Measurements from ENCODE around the gene HMGN3.

Gene HMGN3

GRCh38 chr6:79232696-79233462 lies 1.6 kb downstream of the HMGN3 start:
- no peak for DNase-seq

GRCh38 chr6:79231666-79232065 lies 2.8 kb downstream of the HMGN3 start:
- DNase-seq = no peak

GRCh38 chr6:79231101-79231500 lies 3.4 kb downstream of the HMGN3 start:
- DNase-seq = no peak

- peak; percentile 9 for DNase-seq
Measured at GRCh38 chr6:79230149-79230548, 4.3 kb downstream of the HMGN3 start.

- no peak for DNase-seq
Measured at GRCh38 chr6:79227445-79227844, 7.0 kb downstream of the HMGN3 start.

- no peak for DNase-seq
Measured at GRCh38 chr6:79226660-79227059, 7.8 kb downstream of the HMGN3 start.

- no peak for DNase-seq
Measured at GRCh38 chr6:79225717-79226599, 8.5 kb downstream of the HMGN3 start.

- no peak for DNase-seq
Measured at GRCh38 chr6:79223611-79224404, 10.7 kb downstream of the HMGN3 start.

GRCh38 chr6:79215213-79215824 lies 19.2 kb downstream of the HMGN3 start:
- no peak for DNase-seq

- no peak for DNase-seq
Measured at GRCh38 chr6:79212859-79213258, 21.6 kb downstream of the HMGN3 start.

- DNase-seq = no peak
Measured at GRCh38 chr6:79208816-79209215, 25.7 kb downstream of the HMGN3 start.

GRCh38 chr6:79203753-79204253 lies 30.7 kb downstream of the HMGN3 start:
- DNase-seq = no peak

- no peak for DNase-seq
Measured at GRCh38 chr6:79202556-79202955, 31.9 kb downstream of the HMGN3 start.

GRCh38 chr6:79201983-79202382 lies 32.5 kb downstream of the HMGN3 start:
- no peak for DNase-seq

- no peak for DNase-seq
Measured at GRCh38 chr6:79201143-79201542, 33.3 kb downstream of the HMGN3 start.

- no peak for DNase-seq
Measured at GRCh38 chr6:79196912-79197311, 37.6 kb downstream of the HMGN3 start.

GRCh38 chr6:79193971-79194370 lies 40.5 kb downstream of the HMGN3 start:
- no peak for DNase-seq

GRCh38 chr6:79189760-79190350 lies 44.6 kb downstream of the HMGN3 start:
- no peak for DNase-seq

- no peak for DNase-seq
Measured at GRCh38 chr6:79188885-79189480, 45.5 kb downstream of the HMGN3 start.

- no peak for DNase-seq
Measured at GRCh38 chr6:79188107-79188506, 46.4 kb downstream of the HMGN3 start.

GRCh38 chr6:79186564-79186963 lies 47.9 kb downstream of the HMGN3 start:
- DNase-seq = no peak

- no peak for DNase-seq
Measured at GRCh38 chr6:79184641-79185040, 49.8 kb downstream of the HMGN3 start.
